ENCODE measurements around the gene MZT2B. TPM values are rescaled to one million over a fixed set of nuclear protein-coding genes. Genes with fewer than 3 reads are reported as not detected.
"Not testable (repeated sequence)": the region's sequence is repeated elsewhere in the genome, so short reads cannot be mapped to it uniquely, and the experiment has no call there.

Gene MZT2B, protein sequence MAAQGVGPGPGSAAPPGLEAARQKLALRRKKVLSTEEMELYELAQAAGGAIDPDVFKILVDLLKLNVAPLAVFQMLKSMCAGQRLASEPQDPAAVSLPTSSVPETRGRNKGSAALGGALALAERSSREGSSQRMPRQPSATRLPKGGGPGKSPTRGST
- total RNA-seq: 100 to 1,000 TPM; 281 to 343 TPM

DNA sequence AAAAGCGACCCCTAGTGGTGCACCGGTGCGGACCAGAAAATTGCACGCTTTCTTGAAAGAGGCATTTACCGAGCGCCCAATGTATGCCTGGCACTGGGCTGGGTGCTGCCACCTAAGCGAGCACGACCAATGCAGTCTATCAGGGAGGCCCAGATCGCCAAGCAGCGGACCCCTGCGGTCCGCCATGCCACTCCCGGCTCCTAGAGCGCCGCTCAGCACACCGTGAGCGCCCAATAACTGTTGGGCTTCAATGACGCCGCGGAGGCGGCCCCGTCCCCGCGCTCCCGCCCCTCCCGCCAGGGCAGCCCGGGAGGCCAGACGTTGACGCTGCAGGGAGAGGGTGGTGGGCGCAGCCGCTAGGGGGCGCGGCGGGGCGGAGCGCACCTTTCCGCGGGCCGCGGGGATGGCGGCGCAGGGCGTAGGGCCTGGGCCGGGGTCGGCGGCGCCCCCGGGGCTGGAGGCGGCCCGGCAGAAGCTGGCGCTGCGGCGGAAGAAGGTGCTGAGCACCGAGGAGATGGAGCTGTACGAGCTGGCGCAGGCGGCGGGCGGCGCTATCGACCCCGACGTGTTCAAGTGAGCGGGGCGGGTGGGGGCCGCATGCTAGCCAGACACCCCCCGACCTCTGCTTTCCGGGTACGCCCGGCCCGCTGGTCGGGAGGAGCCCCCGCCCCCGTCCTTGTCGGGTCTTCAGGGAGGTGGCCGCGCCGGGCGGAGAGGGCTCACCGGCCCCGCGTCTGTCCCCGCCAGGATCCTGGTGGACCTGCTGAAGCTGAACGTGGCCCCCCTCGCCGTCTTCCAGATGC, at the start of gene MZT2B:
Gene MZT2B (plus strand): TSS at position 383 of the 803 bp plus-strand sequence. CDS start 21 bp downstream, at position 404.
- H3K36me3 Mint-ChIP-seq (ENCODE audit: low read depth): peaks cover 18% of the 10 kb centered on the region
- not testable (repeated sequence) for H3K27me3 Mint-ChIP-seq; H3K9me3 Mint-ChIP-seq (ENCODE audit: low read depth)
- H3K4me1 Mint-ChIP-seq: peaks cover 22% of the 10 kb centered on the region
- peak; percentile 82 for ATAC-seq
- H3K27ac Mint-ChIP-seq: peak within 1 kb of the TSS; percentile 90
- intact Hi-C loops (cut with DNase I, micrococcal nuclease): loop anchor here (1.0 to 5.0 kb wide), 9 partner anchors 37 to 643 kb away; partner anchors contain the start of genes CCDC74B (in 1 of the 2), IMP4 (in 1 of the 2) and PTPN18 (in 1 of the 2)
- H3K4me3 Mint-ChIP-seq: peak within 1 kb of the TSS; percentile 95
- ChIA-PET CTCF (interaction anchor here (0.7 to 2.4 kb wide), 6 partner anchors 149 to 160 kb away, joined by 3 to 13 read pairs (median 6); partner anchors contain the start of gene IMP4), POLR2A (interaction anchor here (0.6 to 1.0 kb wide), 4 partner anchors 11 to 1311 kb away, joined by 3 to 7 read pairs (median 4); partner anchors contain the start of gene IMP4)
- peak; percentile 95 for DNase-seq

DNA sequence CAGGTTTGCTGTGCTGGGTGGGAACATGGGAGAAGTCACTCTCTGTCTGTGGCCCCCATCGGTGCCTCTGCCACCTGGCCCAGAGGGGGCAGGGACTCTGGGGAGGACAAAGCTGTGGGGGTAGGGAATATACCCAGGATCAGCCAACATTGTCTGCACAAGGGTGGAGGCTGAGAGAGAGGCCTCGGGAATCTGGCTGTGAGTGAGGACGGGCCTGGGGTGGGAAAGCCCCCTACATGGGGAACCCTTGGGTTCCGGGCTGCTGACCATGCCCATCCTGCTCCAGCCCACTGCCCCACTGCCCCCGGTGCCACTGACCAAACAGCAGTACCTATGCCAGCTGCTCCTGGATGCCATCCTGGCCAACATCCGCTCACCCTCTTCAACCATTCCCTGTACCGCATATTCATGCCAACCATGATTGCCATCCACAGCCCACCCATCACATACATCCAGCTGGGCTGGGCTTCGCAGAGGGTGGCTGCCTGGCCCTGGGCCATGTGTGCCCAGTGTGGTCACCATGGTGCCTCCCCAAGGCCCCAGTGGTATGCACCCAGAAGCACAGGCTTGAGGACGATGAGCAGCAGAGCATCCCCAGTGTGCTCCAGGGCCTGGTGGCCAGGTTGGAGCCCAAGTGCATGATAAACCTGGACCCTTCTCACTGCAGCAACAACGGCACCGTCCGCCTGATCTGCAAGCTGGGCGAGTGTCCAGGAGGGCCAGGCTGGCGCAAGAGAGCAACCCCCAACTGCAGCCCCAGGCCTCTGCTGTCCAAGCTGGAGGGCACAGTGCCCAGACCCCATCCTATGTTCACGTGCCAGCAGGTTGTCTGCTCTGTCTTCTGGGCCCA, 46.1 kb upstream of the MZT2B start:
- Mint-ChIP-seq H3K27me3 (no peaks in the 10 kb centered on the region), H3K4me1 (no peaks in the 10 kb centered on the region), H3K9me3 (ENCODE audit: low read depth) (no peaks in the 10 kb centered on the region), H3K27ac (no peak overlapping the region), H3K36me3 (ENCODE audit: low read depth) (no peaks in the 10 kb centered on the region), H3K4me3 (no peak overlapping the region)
- no peak for ATAC-seq
- no peak for DNase-seq
- intact Hi-C loops (cut with DNase I, micrococcal nuclease): no loop called here
- POLR2A ChIA-PET: no interaction called here
- CTCF ChIA-PET: no interaction called here

DNA sequence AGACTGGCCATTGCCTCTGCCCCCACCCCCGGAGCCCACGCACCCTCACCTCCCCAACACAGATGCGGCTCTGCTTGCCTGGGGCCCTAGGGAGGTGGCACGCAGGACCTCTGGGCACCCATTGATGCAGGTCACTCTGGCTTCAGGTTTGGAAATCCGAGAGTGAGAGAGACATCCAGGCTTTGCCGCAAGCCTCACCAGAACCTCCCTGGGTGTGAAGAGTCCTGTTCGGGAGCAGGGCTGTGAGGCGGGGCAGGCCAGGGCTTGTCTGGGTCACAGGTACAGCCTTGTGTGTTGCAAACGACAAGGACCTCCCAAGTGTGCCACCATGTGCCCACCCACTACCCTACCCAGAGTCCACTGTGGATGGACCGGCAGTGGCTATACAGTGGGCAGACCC, 45.5 kb upstream of the MZT2B start:
- H3K4me1 Mint-ChIP-seq; POLR2A ChIA-PET; H3K27ac Mint-ChIP-seq; DNase-seq; H3K9me3 Mint-ChIP-seq (ENCODE audit: low read depth); H3K27me3 Mint-ChIP-seq; ATAC-seq; intact Hi-C loops (cut with DNase I, micrococcal nuclease); CTCF ChIA-PET; H3K4me3 Mint-ChIP-seq; H3K36me3 Mint-ChIP-seq (ENCODE audit: low read depth): not testable (repeated sequence)

DNA sequence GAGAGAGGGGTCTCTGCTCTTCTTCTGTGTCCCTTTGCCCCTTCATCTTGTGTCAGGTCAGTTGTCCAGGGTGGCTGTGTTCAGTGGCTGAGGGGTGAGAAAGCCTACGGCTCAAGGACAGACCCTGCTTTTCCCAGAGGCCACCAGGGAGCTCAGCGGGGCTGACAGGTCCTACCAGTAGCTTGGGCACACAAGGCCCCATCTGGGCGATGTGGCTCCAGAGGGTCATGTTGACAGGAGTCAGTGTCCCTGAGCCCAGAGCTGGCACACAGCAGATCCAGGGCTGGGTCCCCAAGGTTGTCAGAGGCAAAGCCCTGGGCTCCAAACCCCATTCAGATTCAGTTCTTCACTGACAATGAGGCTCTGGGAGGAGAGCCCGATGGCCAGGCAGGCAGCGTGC, 44.9 kb upstream of the MZT2B start:
- intact Hi-C loops (cut with DNase I, micrococcal nuclease); CTCF ChIA-PET; H3K36me3 Mint-ChIP-seq (ENCODE audit: low read depth); H3K27ac Mint-ChIP-seq; H3K9me3 Mint-ChIP-seq (ENCODE audit: low read depth); DNase-seq; POLR2A ChIA-PET; H3K27me3 Mint-ChIP-seq; H3K4me1 Mint-ChIP-seq; ATAC-seq; H3K4me3 Mint-ChIP-seq: not testable (repeated sequence)

DNA sequence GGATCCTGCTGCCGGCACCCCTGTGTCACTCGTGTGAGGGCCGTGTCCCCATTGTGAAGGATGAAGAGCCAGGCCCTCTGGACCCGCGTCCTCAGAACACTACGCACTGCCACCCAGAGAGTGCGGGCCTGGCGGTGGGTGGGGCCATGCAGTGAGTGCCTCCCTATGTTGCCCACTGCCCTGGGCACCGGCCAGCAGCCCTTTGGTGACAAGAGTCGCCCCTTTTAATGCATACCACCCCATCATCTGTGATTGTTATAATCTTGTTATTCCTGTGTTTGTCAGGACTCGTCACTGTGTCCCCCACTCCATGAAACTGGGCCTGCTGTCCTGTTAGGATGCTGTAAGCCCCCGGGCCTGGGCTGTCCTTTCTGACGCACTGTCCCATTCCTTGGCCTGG, 43.7 kb upstream of the MZT2B start:
- H3K27ac Mint-ChIP-seq; CTCF ChIA-PET; DNase-seq; ATAC-seq; H3K27me3 Mint-ChIP-seq; H3K36me3 Mint-ChIP-seq (ENCODE audit: low read depth); H3K4me3 Mint-ChIP-seq; intact Hi-C loops (cut with DNase I, micrococcal nuclease); H3K9me3 Mint-ChIP-seq (ENCODE audit: low read depth); H3K4me1 Mint-ChIP-seq; POLR2A ChIA-PET: not testable (repeated sequence)

DNA sequence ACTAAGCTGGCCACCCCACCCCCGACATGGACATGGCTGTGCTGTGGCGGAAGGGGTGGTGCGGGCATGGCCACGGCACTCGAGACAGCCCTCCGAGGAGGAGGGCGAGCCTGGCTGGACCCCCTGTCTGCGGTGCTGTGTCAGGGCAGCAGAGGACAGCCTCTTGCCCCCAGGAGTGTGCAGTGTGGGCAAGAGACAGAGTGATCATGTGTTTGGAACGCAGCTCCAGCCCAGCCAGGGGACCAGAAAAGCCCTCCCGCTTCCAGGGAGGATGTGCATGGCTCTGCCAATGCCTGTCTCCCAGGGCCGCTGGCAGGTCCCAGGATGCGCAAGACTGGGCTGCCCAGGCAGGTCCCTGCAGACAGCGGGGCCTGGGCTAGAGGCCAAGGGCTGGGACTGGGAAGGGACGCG, 43.2 kb upstream of the MZT2B start:
- intact Hi-C loops (cut with DNase I, micrococcal nuclease); ATAC-seq; H3K27ac Mint-ChIP-seq; DNase-seq; H3K27me3 Mint-ChIP-seq; POLR2A ChIA-PET; H3K4me1 Mint-ChIP-seq; H3K36me3 Mint-ChIP-seq (ENCODE audit: low read depth); H3K4me3 Mint-ChIP-seq; H3K9me3 Mint-ChIP-seq (ENCODE audit: low read depth); CTCF ChIA-PET: not testable (repeated sequence)

DNA sequence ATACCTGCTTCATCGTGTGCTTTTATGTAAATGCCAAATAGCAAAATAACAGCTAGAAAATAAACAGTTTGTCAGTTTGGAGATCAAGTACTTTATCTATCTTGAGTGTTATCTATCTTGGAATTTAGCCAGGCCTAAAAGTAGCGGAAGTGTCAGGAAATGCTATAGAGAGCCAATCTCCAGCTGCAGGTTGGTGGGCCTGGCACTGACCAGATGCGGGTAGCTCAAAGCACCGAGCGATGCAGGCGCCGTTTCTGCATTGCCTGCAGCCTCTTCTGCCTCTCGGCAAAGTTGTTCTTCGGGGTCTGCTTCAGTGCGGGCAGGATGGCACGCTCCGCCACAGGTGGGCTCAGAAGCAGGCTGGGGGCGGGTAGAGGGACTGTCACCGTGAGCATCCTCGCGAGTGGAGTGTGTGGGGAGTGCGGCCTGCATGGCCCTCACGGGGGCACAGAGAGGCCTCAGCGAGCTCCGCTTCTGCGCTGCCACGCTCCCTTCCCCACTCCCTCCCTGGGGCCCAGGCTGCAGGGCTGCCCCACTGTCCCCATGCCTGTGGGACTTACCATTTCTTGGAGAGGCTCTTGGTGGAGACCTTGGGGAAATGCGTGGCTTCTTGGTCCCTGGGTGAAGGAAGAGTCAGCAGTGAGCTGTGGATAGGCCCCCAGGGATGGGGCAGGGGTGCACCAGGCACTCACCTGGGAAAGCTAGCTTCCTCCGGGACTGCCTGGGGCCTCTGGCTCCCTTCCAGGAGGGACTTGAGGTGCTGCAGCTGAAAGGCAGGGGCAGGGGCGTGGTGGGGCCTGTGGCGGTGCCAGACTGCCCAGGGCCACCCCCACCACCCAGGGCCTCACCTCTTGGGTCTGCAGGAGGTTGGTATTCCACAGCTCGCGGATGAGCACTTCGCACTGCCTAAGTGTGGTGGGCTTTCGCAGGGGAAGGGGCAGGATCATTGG, 42.5 kb upstream of the MZT2B start:
- H3K27ac Mint-ChIP-seq; H3K4me3 Mint-ChIP-seq; intact Hi-C loops (cut with DNase I, micrococcal nuclease); H3K9me3 Mint-ChIP-seq (ENCODE audit: low read depth); ATAC-seq; H3K36me3 Mint-ChIP-seq (ENCODE audit: low read depth); H3K4me1 Mint-ChIP-seq; CTCF ChIA-PET; POLR2A ChIA-PET; DNase-seq; H3K27me3 Mint-ChIP-seq: not testable (repeated sequence)

DNA sequence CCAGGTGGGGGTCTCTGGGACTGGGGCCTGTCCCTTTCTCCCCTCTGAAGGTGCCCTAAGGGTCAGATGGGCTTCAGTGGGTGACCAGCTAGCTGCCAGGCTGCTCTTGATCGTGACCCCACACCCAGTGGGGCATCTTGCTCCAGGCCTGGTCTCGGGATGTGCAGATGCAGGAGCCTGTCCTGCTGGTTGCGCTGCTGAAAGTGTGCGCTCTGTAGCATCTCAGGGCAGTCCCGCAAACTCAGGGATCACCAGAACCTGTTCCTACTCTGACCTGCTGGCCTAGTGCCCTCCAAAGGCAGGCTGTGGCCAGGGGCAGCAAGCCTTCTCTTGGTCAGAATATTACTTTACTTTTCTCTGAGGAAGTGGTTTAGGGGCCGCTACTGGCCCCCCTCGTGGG, 41.5 kb upstream of the MZT2B start:
- H3K36me3 Mint-ChIP-seq (ENCODE audit: low read depth); POLR2A ChIA-PET; intact Hi-C loops (cut with DNase I, micrococcal nuclease); CTCF ChIA-PET; H3K9me3 Mint-ChIP-seq (ENCODE audit: low read depth); H3K4me1 Mint-ChIP-seq; DNase-seq; H3K27me3 Mint-ChIP-seq; H3K27ac Mint-ChIP-seq; H3K4me3 Mint-ChIP-seq; ATAC-seq: not testable (repeated sequence)

DNA sequence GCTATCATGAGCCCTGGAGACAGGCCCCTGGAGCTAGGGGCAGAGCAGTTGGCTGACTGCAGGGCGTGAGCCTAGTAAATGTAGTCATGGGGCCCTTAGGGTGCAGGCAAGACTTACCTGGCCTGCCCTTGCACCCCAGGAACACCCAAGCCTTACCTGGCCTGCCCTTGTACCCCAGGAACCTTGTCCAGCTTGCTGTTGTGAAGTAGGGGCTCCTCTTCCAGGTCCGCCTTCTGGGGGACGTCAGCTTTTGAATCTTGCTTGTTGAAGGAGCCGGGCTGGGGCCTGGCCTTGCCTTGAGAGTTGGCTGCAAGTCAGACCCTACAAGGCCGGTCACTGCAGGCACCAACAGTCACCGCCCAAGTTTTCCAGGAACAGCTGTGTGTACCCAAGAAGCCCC, 41.1 kb upstream of the MZT2B start:
- POLR2A ChIA-PET; intact Hi-C loops (cut with DNase I, micrococcal nuclease); H3K27ac Mint-ChIP-seq; DNase-seq; H3K9me3 Mint-ChIP-seq (ENCODE audit: low read depth); H3K36me3 Mint-ChIP-seq (ENCODE audit: low read depth); H3K4me1 Mint-ChIP-seq; H3K4me3 Mint-ChIP-seq; H3K27me3 Mint-ChIP-seq; ATAC-seq; CTCF ChIA-PET: not testable (repeated sequence)

DNA sequence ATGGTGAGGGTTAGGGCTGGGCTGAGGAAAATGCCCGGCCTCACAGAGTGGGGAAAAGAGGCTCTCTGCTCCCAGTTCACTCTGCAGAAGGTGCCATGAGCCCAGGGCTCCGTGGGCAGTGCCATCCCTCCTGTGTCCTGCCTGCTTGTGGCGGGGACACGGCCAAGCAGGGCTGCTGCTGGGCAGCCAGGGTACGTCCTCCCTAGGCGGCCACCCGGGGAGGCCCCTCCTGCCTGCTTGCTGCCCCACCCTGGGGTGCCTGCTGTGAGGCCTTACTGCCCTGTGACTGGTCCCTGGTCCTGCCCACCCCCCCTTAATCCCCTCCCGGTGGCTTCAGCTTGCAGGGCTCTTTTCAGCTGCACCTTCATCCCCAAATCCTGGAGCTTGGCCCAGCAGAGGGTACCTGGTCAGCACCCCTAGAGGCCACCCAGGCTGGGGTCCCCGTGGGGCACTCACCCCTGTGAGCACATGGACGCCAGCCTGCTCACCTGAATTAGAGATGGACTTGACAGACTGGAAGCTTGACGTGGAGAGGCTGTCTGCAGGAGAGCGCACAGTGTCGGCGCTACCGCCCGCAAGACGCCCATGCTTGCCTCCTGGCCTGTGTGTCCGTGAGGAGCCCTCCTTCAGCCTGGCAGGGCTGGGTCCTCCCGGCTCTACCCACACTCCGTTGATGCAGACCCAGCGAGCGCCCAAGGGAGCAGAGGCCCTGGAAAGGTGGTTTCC, 40.3 kb upstream of the MZT2B start:
- CTCF ChIA-PET; DNase-seq; H3K27ac Mint-ChIP-seq; H3K4me1 Mint-ChIP-seq; H3K36me3 Mint-ChIP-seq (ENCODE audit: low read depth); H3K4me3 Mint-ChIP-seq; POLR2A ChIA-PET; H3K9me3 Mint-ChIP-seq (ENCODE audit: low read depth); intact Hi-C loops (cut with DNase I, micrococcal nuclease); ATAC-seq: not testable (repeated sequence)
- H3K27me3 Mint-ChIP-seq: peaks cover 13% of the 10 kb centered on the region

Measured in activated CD4-positive, alpha-beta T cell treated with anti-CD3 and anti-CD28 coated beads for 36 hours (primary cell).